ENCODE data around the gene C10orf105.

DNA sequence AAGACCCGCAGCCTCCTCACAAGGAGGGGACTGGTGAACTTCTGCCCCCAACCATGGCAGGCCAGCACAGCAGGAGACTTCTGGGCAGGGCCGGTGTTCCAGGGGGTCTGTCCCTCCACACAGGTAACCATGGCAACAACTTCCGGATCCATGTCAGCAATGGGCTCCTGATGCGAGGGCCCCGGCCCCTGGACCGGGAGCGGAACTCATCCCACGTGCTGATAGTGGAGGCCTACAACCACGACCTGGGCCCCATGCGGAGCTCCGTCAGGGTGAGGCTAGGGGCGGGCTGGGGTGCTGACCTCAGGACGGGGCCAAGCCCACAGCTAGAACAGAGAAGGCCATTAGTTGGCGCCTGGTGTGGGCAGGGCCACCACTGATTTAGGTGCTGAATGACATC lies 5.7 kb upstream of the C10orf105 start:
- no peak for TF ChIP-seq POLR2AphosphoS5 (IDR thresholded peaks at IDR 0.05; ENCODE audit: low read depth, low read length)
- TF ChIP-seq, protein P1, sequence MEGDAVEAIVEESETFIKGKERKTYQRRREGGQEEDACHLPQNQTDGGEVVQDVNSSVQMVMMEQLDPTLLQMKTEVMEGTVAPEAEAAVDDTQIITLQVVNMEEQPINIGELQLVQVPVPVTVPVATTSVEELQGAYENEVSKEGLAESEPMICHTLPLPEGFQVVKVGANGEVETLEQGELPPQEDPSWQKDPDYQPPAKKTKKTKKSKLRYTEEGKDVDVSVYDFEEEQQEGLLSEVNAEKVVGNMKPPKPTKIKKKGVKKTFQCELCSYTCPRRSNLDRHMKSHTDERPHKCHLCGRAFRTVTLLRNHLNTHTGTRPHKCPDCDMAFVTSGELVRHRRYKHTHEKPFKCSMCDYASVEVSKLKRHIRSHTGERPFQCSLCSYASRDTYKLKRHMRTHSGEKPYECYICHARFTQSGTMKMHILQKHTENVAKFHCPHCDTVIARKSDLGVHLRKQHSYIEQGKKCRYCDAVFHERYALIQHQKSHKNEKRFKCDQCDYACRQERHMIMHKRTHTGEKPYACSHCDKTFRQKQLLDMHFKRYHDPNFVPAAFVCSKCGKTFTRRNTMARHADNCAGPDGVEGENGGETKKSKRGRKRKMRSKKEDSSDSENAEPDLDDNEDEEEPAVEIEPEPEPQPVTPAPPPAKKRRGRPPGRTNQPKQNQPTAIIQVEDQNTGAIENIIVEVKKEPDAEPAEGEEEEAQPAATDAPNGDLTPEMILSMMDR (IDR thresholded peaks at IDR 0.05) = no peak
- no peak for TF ChIP-seq YY1 (IDR thresholded peaks at IDR 0.05; ENCODE audit: low read depth)
- no peak for TF ChIP-seq JUND (IDR thresholded peaks at IDR 0.05)
- TF ChIP-seq, protein P2, sequence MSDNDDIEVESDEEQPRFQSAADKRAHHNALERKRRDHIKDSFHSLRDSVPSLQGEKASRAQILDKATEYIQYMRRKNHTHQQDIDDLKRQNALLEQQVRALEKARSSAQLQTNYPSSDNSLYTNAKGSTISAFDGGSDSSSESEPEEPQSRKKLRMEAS (IDR thresholded peaks at IDR 0.05; ENCODE audit: low read depth) = no peak
- no peak for TF ChIP-seq SIN3A (IDR thresholded peaks at IDR 0.05; ENCODE audit: borderline replicate concordance, low read depth, low read length)
- no peak for TF ChIP-seq TEAD4 (IDR thresholded peaks at IDR 0.05; ENCODE audit: borderline replicate concordance, insufficient read depth)
- TF ChIP-seq, protein P3, sequence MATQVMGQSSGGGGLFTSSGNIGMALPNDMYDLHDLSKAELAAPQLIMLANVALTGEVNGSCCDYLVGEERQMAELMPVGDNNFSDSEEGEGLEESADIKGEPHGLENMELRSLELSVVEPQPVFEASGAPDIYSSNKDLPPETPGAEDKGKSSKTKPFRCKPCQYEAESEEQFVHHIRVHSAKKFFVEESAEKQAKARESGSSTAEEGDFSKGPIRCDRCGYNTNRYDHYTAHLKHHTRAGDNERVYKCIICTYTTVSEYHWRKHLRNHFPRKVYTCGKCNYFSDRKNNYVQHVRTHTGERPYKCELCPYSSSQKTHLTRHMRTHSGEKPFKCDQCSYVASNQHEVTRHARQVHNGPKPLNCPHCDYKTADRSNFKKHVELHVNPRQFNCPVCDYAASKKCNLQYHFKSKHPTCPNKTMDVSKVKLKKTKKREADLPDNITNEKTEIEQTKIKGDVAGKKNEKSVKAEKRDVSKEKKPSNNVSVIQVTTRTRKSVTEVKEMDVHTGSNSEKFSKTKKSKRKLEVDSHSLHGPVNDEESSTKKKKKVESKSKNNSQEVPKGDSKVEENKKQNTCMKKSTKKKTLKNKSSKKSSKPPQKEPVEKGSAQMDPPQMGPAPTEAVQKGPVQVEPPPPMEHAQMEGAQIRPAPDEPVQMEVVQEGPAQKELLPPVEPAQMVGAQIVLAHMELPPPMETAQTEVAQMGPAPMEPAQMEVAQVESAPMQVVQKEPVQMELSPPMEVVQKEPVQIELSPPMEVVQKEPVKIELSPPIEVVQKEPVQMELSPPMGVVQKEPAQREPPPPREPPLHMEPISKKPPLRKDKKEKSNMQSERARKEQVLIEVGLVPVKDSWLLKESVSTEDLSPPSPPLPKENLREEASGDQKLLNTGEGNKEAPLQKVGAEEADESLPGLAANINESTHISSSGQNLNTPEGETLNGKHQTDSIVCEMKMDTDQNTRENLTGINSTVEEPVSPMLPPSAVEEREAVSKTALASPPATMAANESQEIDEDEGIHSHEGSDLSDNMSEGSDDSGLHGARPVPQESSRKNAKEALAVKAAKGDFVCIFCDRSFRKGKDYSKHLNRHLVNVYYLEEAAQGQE (IDR thresholded peaks at IDR 0.05; ENCODE audit: low read depth, low read length) = no peak
- no peak for TF ChIP-seq TCF12 (IDR thresholded peaks at IDR 0.05)
- TF ChIP-seq RFX5 (IDR thresholded peaks at IDR 0.05; ENCODE audit: low read length) = no peak
- no peak for TF ChIP-seq ELF1 (IDR thresholded peaks at IDR 0.05)
- TF ChIP-seq CHD2 (IDR thresholded peaks at IDR 0.05; ENCODE audit: low read length, partially characterized antibody) = no peak
- TF ChIP-seq MXI1 (IDR thresholded peaks at IDR 0.05; ENCODE audit: low read depth, low read length) = no peak
- TF ChIP-seq, protein P4, sequence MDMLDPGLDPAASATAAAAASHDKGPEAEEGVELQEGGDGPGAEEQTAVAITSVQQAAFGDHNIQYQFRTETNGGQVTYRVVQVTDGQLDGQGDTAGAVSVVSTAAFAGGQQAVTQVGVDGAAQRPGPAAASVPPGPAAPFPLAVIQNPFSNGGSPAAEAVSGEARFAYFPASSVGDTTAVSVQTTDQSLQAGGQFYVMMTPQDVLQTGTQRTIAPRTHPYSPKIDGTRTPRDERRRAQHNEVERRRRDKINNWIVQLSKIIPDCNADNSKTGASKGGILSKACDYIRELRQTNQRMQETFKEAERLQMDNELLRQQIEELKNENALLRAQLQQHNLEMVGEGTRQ (IDR thresholded peaks at IDR 0.05; ENCODE audit: borderline replicate concordance, low read depth, low read length) = no peak
